Calu3 (cell line): Measurements from ENCODE around the gene XPO5. TPM values are rescaled to one million over a fixed set of nuclear protein-coding genes. Genes with fewer than 3 reads are reported as not detected.

Source experiments
- BruUV-seq: library from RNA; stranded (reverse); fragments of 400-500 nt; replicated peaks from 2 replicates; lab custom pipeline; 2021; lab: Mats Ljungman, UMichigan
- CTCF ChIA-PET: fragments of 300-600 bp; sonication (Branson Sonifier 250); formaldehyde crosslinking; loops from one replicate; lab custom pipeline; 2022; ENCODE audit warnings: antibody characterized with exemption; lab: Charles Lee
- DNase-seq: peaks from one replicate; pipeline ENCODE4 v3.0.0; 2022
- H3K27ac Mint-ChIP-seq: one replicate; pipeline ENCODE4 v1.8.0; 2022; ENCODE audit warnings: mixed read lengths; ENCODE audit not compliant: unreplicated experiment
- H3K27me3 Mint-ChIP-seq: one replicate; pipeline ENCODE4 v1.8.0; 2022; ENCODE audit warnings: mixed read lengths; ENCODE audit not compliant: unreplicated experiment
- H3K36me3 Mint-ChIP-seq: one replicate; pipeline ENCODE4 v1.8.0; 2022; ENCODE audit warnings: mild to moderate bottlenecking, moderate library complexity, mixed read lengths; ENCODE audit not compliant: insufficient read depth, unreplicated experiment
- H3K4me1 Mint-ChIP-seq: one replicate; pipeline ENCODE4 v1.8.0; 2022; ENCODE audit warnings: mild to moderate bottlenecking, low read depth, mixed read lengths; ENCODE audit not compliant: unreplicated experiment
- H3K4me3 Mint-ChIP-seq: one replicate; pipeline ENCODE4 v1.8.0; 2022; ENCODE audit warnings: mild to moderate bottlenecking, low read depth, moderate library complexity, mixed read lengths; ENCODE audit not compliant: unreplicated experiment
- H3K9me3 Mint-ChIP-seq: one replicate; pipeline ENCODE4 v1.8.0; 2022; ENCODE audit warnings: low read depth, mixed read lengths; ENCODE audit not compliant: unreplicated experiment
- CTCF ChIP-seq: fragments of 200-600 bp; IDR thresholded peaks from one replicate; pipeline ENCODE4 v1.8.0; 2022; ENCODE audit warnings: antibody characterized with exemption; ENCODE audit not compliant: unreplicated experiment
- intact Hi-C: fragments of 100-400 bp; cut with micrococcal nuclease; formaldehyde crosslinking; loops from one replicate; pipeline ENCODE4 v1.10.0; 2022; ENCODE audit not compliant: unreplicated experiment
- total RNA-seq: library from RNA; stranded (reverse); gene quantifications from 2 replicates; pipeline ENCODE4 v1.2.3, GENCODE V29; 2022

Gene XPO5
- total RNA-seq, 1 experiment from 2014 or later, result 131 TPM

- DNase-seq, result peak; percentile 92
- CTCF ChIA-PET, result interaction anchor here (0.6 to 3.4 kb wide), 18 partner anchors 9 to 243 kb away, joined by 3 to 18 read pairs (median 4); partner anchors contain the start of genes ABCC10, POLR1C, YIPF3 and ZNF318
- no peak overlapping the region for H3K27ac Mint-ChIP-seq
- H3K9me3 Mint-ChIP-seq, result no peaks in the 10 kb centered on the region
- BruUV-seq, result no TSS peak
- peaks cover 27% of the 10 kb centered on the region for H3K27me3 Mint-ChIP-seq
- peaks cover 63% of the 10 kb centered on the region for H3K36me3 Mint-ChIP-seq
- intact Hi-C loops, result loop anchor here (1.0 to 2.0 kb wide), 3 partner anchors 53 to 244 kb away; no protein-coding TSS in a partner anchor
- no peak overlapping the region for H3K4me3 Mint-ChIP-seq
- TF ChIP-seq CTCF, result peak; percentile 99
- H3K4me1 Mint-ChIP-seq, result peaks cover 16% of the 10 kb centered on the region
Measured at GRCh38 chr6:43506667-43507471, 69.0 kb downstream of the XPO5 start.

GRCh38 chr6:43506171-43506570 lies 69.7 kb downstream of the XPO5 start:
- CTCF ChIA-PET, result interaction anchor here (0.8 to 3.4 kb wide), 13 partner anchors 8 to 243 kb away, joined by 3 to 18 read pairs (median 4); partner anchors contain the start of genes ABCC10 and ZNF318
- Mint-ChIP-seq H3K4me3 (no peak overlapping the region), H3K4me1 (peaks cover 16% of the 10 kb centered on the region), H3K36me3 (peaks cover 69% of the 10 kb centered on the region), H3K27ac (no peak overlapping the region), H3K27me3 (peaks cover 27% of the 10 kb centered on the region), H3K9me3 (no peaks in the 10 kb centered on the region)
- no TSS peak for BruUV-seq
- intact Hi-C loops, result loop anchor here (1.0 to 2.0 kb wide), 3 partner anchors 52 to 243 kb away; no protein-coding TSS in a partner anchor
- TF ChIP-seq CTCF, result no peak
- no peak for DNase-seq

- CTCF ChIA-PET, result interaction anchor here (0.8 to 3.4 kb wide), 4 partner anchors 11 to 242 kb away, joined by 3 to 18 read pairs (median 3); no protein-coding TSS in a partner anchor
- H3K4me1 Mint-ChIP-seq, result peaks cover 16% of the 10 kb centered on the region
- H3K27me3 Mint-ChIP-seq, result peaks cover 27% of the 10 kb centered on the region
- no peak for DNase-seq
- intact Hi-C loops, result loop anchor here (1.0 to 2.0 kb wide), 3 partner anchors 51 to 243 kb away; no protein-coding TSS in a partner anchor
- BruUV-seq, result no TSS peak
- no peak overlapping the region for H3K27ac Mint-ChIP-seq
- H3K9me3 Mint-ChIP-seq, result no peaks in the 10 kb centered on the region
- H3K4me3 Mint-ChIP-seq, result no peak overlapping the region
- H3K36me3 Mint-ChIP-seq, result peaks cover 68% of the 10 kb centered on the region
- TF ChIP-seq CTCF, result no peak
Measured at GRCh38 chr6:43505718-43506117, 70.1 kb downstream of the XPO5 start.

- H3K27ac Mint-ChIP-seq, result no peak overlapping the region
- no TSS peak for BruUV-seq
- no peak for TF ChIP-seq CTCF
- H3K4me1 Mint-ChIP-seq, result peaks cover 16% of the 10 kb centered on the region
- peaks cover 27% of the 10 kb centered on the region for H3K27me3 Mint-ChIP-seq
- intact Hi-C loops, result no loop called here
- DNase-seq, result no peak
- no peak overlapping the region for H3K4me3 Mint-ChIP-seq
- no peaks in the 10 kb centered on the region for H3K9me3 Mint-ChIP-seq
- CTCF ChIA-PET, result interaction anchor here (0.6 to 3.4 kb wide), 7 partner anchors 10 to 292 kb away, joined by 3 to 18 read pairs (median 3); partner anchors contain the start of genes POLR1C and YIPF3
- peaks cover 68% of the 10 kb centered on the region for H3K36me3 Mint-ChIP-seq
Measured at GRCh38 chr6:43504756-43505593, 70.9 kb downstream of the XPO5 start.
